PFSK-1 (cell line): ENCODE data around the gene SEC61A1.

Source experiments
- FOXP2 ChIP-seq: optimal IDR thresholded peaks from 2 replicates; pipeline ENCODE3; 2011; ENCODE audit warnings: borderline replicate concordance, control low read depth, inconsistent platforms; ENCODE audit not compliant: insufficient read depth; ENCODE audit errors: extremely low read length, extremely low read depth
- POLR2AphosphoS5 ChIP-seq: IDR thresholded peaks from 2 replicates; pipeline ENCODE4 v1.6.1; 2012; ENCODE audit warnings: low read depth, mild to moderate bottlenecking, control low read depth, low read length, moderate library complexity
- SIN3A ChIP-seq: IDR thresholded peaks from 2 replicates; pipeline ENCODE4 v1.6.1; 2012; ENCODE audit warnings: mild to moderate bottlenecking, low read length, moderate library complexity, borderline replicate concordance; ENCODE audit not compliant: insufficient read depth
- TAF1 ChIP-seq: IDR thresholded peaks from 2 replicates; pipeline ENCODE4 v1.6.1; 2012; ENCODE audit warnings: low read length, control low read depth, borderline replicate concordance; ENCODE audit not compliant: insufficient read depth
- TF ChIP-seq, protein P1 (sequence below), 2 experiments: IDR thresholded peaks; 2 replicates each; pipeline versions ENCODE4 v1.6.1 to v1.8.0; 2011 to 2012; ENCODE audit warnings: low read depth in 2 of 2, low read length in 2 of 2, control low read depth in 1 of 2, inconsistent platforms in 1 of 2, mild to moderate bottlenecking in 1 of 2, moderate library complexity in 1 of 2; ENCODE audit not compliant: insufficient read depth in 1 of 2

SEC61A1 gene

GRCh38 chr3:128103136-128103676 lies 51.0 kb downstream of the SEC61A1 start:
- TF ChIP-seq SIN3A (no peak), FOXP2 (no peak), POLR2AphosphoS5 (no peak), TAF1 (no peak)
- TF ChIP-seq, protein P1, sequence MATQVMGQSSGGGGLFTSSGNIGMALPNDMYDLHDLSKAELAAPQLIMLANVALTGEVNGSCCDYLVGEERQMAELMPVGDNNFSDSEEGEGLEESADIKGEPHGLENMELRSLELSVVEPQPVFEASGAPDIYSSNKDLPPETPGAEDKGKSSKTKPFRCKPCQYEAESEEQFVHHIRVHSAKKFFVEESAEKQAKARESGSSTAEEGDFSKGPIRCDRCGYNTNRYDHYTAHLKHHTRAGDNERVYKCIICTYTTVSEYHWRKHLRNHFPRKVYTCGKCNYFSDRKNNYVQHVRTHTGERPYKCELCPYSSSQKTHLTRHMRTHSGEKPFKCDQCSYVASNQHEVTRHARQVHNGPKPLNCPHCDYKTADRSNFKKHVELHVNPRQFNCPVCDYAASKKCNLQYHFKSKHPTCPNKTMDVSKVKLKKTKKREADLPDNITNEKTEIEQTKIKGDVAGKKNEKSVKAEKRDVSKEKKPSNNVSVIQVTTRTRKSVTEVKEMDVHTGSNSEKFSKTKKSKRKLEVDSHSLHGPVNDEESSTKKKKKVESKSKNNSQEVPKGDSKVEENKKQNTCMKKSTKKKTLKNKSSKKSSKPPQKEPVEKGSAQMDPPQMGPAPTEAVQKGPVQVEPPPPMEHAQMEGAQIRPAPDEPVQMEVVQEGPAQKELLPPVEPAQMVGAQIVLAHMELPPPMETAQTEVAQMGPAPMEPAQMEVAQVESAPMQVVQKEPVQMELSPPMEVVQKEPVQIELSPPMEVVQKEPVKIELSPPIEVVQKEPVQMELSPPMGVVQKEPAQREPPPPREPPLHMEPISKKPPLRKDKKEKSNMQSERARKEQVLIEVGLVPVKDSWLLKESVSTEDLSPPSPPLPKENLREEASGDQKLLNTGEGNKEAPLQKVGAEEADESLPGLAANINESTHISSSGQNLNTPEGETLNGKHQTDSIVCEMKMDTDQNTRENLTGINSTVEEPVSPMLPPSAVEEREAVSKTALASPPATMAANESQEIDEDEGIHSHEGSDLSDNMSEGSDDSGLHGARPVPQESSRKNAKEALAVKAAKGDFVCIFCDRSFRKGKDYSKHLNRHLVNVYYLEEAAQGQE (IDR thresholded peaks at IDR 0.05; ENCODE audit: insufficient read depth in 1 of 2, low read depth in 2 of 2, low read length in 2 of 2): no peak

- no peak for TF ChIP-seq POLR2AphosphoS5
- no peak for TF ChIP-seq SIN3A
- TF ChIP-seq, protein P1 (IDR thresholded peaks at IDR 0.05; ENCODE audit: insufficient read depth in 1 of 2, low read depth in 2 of 2, low read length in 2 of 2): no peak
- no peak for TF ChIP-seq FOXP2
- no peak for TF ChIP-seq TAF1
Observed at GRCh38 chr3:128107834-128108233, 55.6 kb downstream of the SEC61A1 start.

- TF ChIP-seq, protein P1 (IDR thresholded peaks at IDR 0.05; ENCODE audit: insufficient read depth in 1 of 2, low read depth in 2 of 2, low read length in 2 of 2): no peak
- TF ChIP-seq POLR2AphosphoS5 (no peak), SIN3A (no peak), TAF1 (no peak)
Observed at GRCh38 chr3:128111147-128111546, 58.9 kb downstream of the SEC61A1 start.

- TF ChIP-seq SIN3A: no peak
- TF ChIP-seq POLR2AphosphoS5: no peak
- no peak for TF ChIP-seq TAF1
- TF ChIP-seq, protein P1 (IDR thresholded peaks at IDR 0.05; ENCODE audit: insufficient read depth in 1 of 2, low read depth in 2 of 2, low read length in 2 of 2): no peak
- TF ChIP-seq FOXP2: no peak
Observed at GRCh38 chr3:128112357-128112968, 60.2 kb downstream of the SEC61A1 start.
